Neural progenitor cell (in vitro differentiated cells): ENCODE data around the gene F8.

Experiments
- CTCF ChIP-seq: fragments of 200-600 bp; sonication (generic); IDR thresholded peaks from 2 replicates; pipeline ENCODE4 v1.5.1; 2017; ENCODE audit warnings: antibody characterized with exemption, mild to moderate bottlenecking
- EZH2 ChIP-seq: fragments of 200-600 bp; sonication (generic); IDR thresholded peaks from 2 replicates; pipeline ENCODE4 v1.6.1; 2017; ENCODE audit warnings: antibody characterized with exemption, mild to moderate bottlenecking, moderate library complexity
- EZH2phosphoT487 ChIP-seq: fragments of 200-600 bp; sonication (generic); IDR thresholded peaks from 2 replicates; pipeline ENCODE4 v1.6.1; 2017; ENCODE audit warnings: antibody characterized with exemption

GRCh38 chrX:155020591-155020990 lies 1.9 kb downstream of the F8 start:
- no peak for TF ChIP-seq CTCF
- no peak for TF ChIP-seq EZH2phosphoT487
- no peak for TF ChIP-seq EZH2
